CD4-positive, alpha-beta T cell treated with Interleukin-6 for 4 hours (primary cell): ENCODE measurements around the gene POLA2.

Source experiments
- DNase-seq: peaks from one replicate; pipeline ENCODE4 v3.0.0-alpha.2; 2020; ENCODE audit warnings: mixed read lengths

Gene POLA2

GRCh38 chr11:65340226-65340625, 78.5 kb downstream of the POLA2 start:
- DNase-seq, result no peak

- no peak for DNase-seq
These were observed 80.1 kb downstream of the POLA2 start for GRCh38 chr11:65341856-65342255.
